ENCODE results near the gene SPATS2. TPM values are rescaled to one million over a fixed set of nuclear protein-coding genes. Genes with fewer than 3 reads are reported as not detected.
A peak's percentile ranks its signal among the peaks of the same experiment; 100 is the strongest.

SPATS2 gene
- total and polyA plus RNA-seq, 2 donors (not counting 1 experiment from before 2014, with no cell fraction given) = 22.1 to 43.6 TPM

DNA sequence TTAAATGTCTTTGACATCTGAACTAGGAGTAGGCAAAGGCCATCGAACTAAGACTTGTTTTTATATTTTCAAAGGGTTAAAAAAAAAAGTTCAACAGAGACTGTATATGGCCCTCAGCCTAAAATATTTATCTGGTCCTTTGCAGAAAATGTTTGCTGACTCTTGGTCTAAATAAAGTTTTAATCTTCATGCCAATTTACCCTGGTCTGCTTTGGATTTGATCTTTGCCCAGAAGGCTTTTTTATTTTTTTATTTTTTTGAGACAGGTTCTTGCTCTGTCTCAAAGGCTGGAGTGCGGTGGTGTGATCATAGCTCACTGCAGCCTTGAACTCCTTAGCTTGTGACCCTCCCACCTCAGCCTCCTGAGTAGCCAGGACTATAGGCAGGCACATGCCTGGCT is 47.1 kb downstream of the SPATS2 start:
- Histone ChIP-seq H4K20me1 (ENCODE audit: control insufficient read depth, extremely low read depth, insufficient read depth, low read length) (no peaks in the 10 kb centered on the region), H3K79me2 (ENCODE audit: control insufficient read depth, insufficient read depth, low read length) (no peaks in the 10 kb centered on the region)

DNA sequence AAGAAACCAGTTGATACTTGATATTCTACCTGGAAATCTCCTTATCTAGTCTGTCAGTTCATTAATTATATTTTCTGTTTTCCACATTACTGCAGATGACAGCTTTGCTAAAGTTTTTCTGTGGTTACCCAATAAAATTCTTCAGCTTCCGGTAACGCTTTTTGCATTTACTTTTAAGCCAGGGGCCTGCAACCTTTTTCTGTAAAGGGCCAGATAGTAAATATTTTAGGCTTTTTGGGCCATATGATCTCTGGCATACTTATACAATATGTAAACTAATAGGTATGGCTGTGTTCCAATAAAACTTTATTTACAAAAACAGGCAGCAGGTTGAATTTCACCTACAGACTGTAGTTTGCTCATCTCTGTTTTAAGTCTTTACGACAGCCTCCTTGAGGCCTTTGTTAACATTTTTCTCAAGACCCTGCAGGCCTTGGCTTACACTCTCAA is 48.3 kb downstream of the SPATS2 start:
- Histone ChIP-seq H3K79me2 (ENCODE audit: control insufficient read depth, insufficient read depth, low read length) (no peaks in the 10 kb centered on the region), H3K27ac (ENCODE audit: insufficient read depth, low read length) (no peak overlapping the region), H3K4me1 (ENCODE audit: control insufficient read depth, extremely low read depth, insufficient read depth, low read length) (no peaks in the 10 kb centered on the region), H3K36me3 (ENCODE audit: control insufficient read depth, insufficient read depth, low read length) (no peaks in the 10 kb centered on the region), H3K9me3 (ENCODE audit: control insufficient read depth, insufficient read depth, low read depth, low read length) (no peaks in the 10 kb centered on the region), H3K4me2 (ENCODE audit: extremely low read depth, insufficient read depth, low read length) (no peak overlapping the region), H3K4me3 (replicated peaks in 1 of 4; ENCODE audit: control extremely low read depth in 1 of 4, insufficient read depth in 1 of 4, low read depth in 3 of 4, low read length in 4 of 4) (no peak overlapping the region), H3K9ac (ENCODE audit: insufficient read depth, low read length) (no peak overlapping the region), H3K27me3 (ENCODE audit: control insufficient read depth, insufficient read depth, low read length) (no peaks in the 10 kb centered on the region), H4K20me1 (ENCODE audit: control insufficient read depth, extremely low read depth, insufficient read depth, low read length) (no peaks in the 10 kb centered on the region), H2AFZ (ENCODE audit: low read length) (no peak overlapping the region)
- DNase-seq (ENCODE audit: low read depth in 2 of 2) = peak in 1 of 2 donors; percentile 18
- TF ChIP-seq EZH2 (IDR thresholded peaks at IDR 0.05; ENCODE audit: low read length, missing control alignments) = no peak
- TF ChIP-seq, protein P1, sequence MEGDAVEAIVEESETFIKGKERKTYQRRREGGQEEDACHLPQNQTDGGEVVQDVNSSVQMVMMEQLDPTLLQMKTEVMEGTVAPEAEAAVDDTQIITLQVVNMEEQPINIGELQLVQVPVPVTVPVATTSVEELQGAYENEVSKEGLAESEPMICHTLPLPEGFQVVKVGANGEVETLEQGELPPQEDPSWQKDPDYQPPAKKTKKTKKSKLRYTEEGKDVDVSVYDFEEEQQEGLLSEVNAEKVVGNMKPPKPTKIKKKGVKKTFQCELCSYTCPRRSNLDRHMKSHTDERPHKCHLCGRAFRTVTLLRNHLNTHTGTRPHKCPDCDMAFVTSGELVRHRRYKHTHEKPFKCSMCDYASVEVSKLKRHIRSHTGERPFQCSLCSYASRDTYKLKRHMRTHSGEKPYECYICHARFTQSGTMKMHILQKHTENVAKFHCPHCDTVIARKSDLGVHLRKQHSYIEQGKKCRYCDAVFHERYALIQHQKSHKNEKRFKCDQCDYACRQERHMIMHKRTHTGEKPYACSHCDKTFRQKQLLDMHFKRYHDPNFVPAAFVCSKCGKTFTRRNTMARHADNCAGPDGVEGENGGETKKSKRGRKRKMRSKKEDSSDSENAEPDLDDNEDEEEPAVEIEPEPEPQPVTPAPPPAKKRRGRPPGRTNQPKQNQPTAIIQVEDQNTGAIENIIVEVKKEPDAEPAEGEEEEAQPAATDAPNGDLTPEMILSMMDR (conservative IDR thresholded peaks at IDR 0.05 in 1 of 2, IDR thresholded peaks at IDR 0.05 in 1 of 2; ENCODE audit: low read depth in 1 of 2, low read length in 2 of 2) = no peak

More for the DNA sequence above, 47.1 kb downstream of the SPATS2 start:
- no peaks in the 10 kb centered on the region for H3K27me3 ChIP-seq (ENCODE audit: control insufficient read depth, insufficient read depth, low read length)
- H3K4me3 ChIP-seq (replicated peaks in 1 of 4; ENCODE audit: control extremely low read depth in 1 of 4, insufficient read depth in 1 of 4, low read depth in 3 of 4, low read length in 4 of 4) = no peak overlapping the region
- TF ChIP-seq, protein P1 (conservative IDR thresholded peaks at IDR 0.05 in 1 of 2, IDR thresholded peaks at IDR 0.05 in 1 of 2; ENCODE audit: low read depth in 1 of 2, low read length in 2 of 2) = no peak
- TF ChIP-seq EZH2 (IDR thresholded peaks at IDR 0.05; ENCODE audit: low read length, missing control alignments) = no peak
- H3K4me2 ChIP-seq (ENCODE audit: extremely low read depth, insufficient read depth, low read length) = no peak overlapping the region
- H3K4me1 ChIP-seq (ENCODE audit: control insufficient read depth, extremely low read depth, insufficient read depth, low read length) = no peaks in the 10 kb centered on the region
- H3K36me3 ChIP-seq (ENCODE audit: control insufficient read depth, insufficient read depth, low read length) = no peaks in the 10 kb centered on the region
- H2AFZ ChIP-seq (ENCODE audit: low read length) = no peak overlapping the region
- no peak overlapping the region for H3K27ac ChIP-seq (ENCODE audit: insufficient read depth, low read length)
- no peak overlapping the region for H3K9ac ChIP-seq (ENCODE audit: insufficient read depth, low read length)
- H3K9me3 ChIP-seq (ENCODE audit: control insufficient read depth, insufficient read depth, low read depth, low read length) = no peaks in the 10 kb centered on the region
- DNase-seq (ENCODE audit: low read depth in 2 of 2) = no peak

DNA sequence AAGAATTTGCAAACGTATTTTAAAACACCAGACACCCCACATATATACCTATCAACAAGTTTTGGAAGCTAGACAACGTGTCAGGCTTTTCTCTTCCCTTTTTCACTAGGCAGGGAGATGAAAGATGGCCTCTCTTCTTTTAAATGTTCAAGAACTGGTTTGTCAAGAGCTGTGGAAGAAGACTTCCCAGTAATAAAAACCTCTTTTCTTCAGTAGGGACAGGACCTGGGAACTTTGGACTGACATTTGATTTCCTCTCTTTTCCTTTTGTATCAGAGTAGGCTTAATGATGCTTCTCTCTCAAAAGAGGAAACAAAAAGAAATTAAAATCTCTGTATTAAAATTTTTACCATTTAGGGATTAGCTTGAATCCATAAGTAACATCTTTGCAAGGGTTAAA is 49.6 kb downstream of the SPATS2 start:
- Histone ChIP-seq H3K4me3 (replicated peaks in 1 of 4; ENCODE audit: control extremely low read depth in 1 of 4, insufficient read depth in 1 of 4, low read depth in 3 of 4, low read length in 4 of 4) (no peak overlapping the region), H3K36me3 (ENCODE audit: control insufficient read depth, insufficient read depth, low read length) (no peaks in the 10 kb centered on the region), H3K9ac (ENCODE audit: insufficient read depth, low read length) (no peak overlapping the region), H3K79me2 (ENCODE audit: control insufficient read depth, insufficient read depth, low read length) (no peaks in the 10 kb centered on the region), H3K4me1 (ENCODE audit: control insufficient read depth, extremely low read depth, insufficient read depth, low read length) (no peaks in the 10 kb centered on the region), H3K4me2 (ENCODE audit: extremely low read depth, insufficient read depth, low read length) (no peak overlapping the region), H3K27ac (ENCODE audit: insufficient read depth, low read length) (no peak overlapping the region), H2AFZ (ENCODE audit: low read length) (no peak overlapping the region), H3K27me3 (ENCODE audit: control insufficient read depth, insufficient read depth, low read length) (no peaks in the 10 kb centered on the region), H4K20me1 (ENCODE audit: control insufficient read depth, extremely low read depth, insufficient read depth, low read length) (no peaks in the 10 kb centered on the region), H3K9me3 (ENCODE audit: control insufficient read depth, insufficient read depth, low read depth, low read length) (no peaks in the 10 kb centered on the region)
- DNase-seq (ENCODE audit: low read depth in 2 of 2) = no peak
- TF ChIP-seq, protein P1 (conservative IDR thresholded peaks at IDR 0.05 in 1 of 2, IDR thresholded peaks at IDR 0.05 in 1 of 2; ENCODE audit: low read depth in 1 of 2, low read length in 2 of 2) = no peak
- TF ChIP-seq EZH2 (IDR thresholded peaks at IDR 0.05; ENCODE audit: low read length, missing control alignments) = no peak
